GM19351 (cell line): ENCODE data around the gene C11orf87.

Experiments used
- ATAC-seq: cut with Tn5 transposase; IDR thresholded peaks from one replicate; pipeline ENCODE4 v1.9.1; 2021; ENCODE audit warnings: mild to moderate bottlenecking, moderate library complexity; ENCODE audit not compliant: unreplicated experiment

Gene C11orf87

DNA sequence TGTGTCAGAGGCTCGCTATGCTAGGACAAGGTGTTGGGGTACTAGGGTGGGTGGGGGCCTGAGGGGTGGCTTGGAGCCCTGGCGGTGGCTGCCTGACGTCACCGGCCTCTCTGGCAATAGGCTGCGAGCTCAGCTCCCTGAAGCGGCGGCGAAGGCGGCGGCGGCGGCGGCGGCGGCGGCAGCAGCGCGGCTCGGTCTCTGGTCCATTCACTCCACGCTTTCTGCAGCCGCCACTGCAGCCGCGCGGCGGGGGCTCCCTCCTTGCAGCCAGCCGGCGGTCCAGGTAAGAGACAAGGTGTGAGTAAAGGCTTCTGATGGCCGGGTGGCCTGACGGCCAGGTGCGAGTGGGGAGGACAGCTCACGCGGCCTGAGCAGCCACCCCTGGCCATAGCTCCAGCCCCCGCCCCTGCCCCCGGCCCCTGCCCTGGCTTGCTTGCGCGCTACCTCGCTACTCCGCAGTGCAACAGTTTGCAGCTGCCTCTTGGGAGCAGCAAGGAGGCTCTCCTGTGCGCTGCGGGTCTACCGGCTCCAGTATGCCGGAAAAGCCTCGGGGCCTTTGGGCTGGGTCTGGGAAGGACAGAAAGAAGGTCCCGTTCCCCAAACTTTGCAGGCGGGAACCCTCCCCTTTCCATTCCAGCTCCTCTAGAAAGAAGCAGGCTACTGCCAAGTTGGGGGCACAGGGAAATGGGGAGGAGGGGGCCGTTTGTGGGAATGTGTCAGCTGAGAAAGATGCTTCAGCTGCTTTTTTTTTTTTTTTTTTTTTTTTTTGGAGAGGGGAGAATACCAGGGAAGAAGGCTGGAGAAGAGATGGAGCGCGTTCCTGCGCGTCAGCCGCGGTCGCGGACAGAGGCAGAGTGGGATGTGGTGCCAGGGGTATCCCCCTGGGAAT lies at the start of gene C11orf87:
Gene C11orf87 (plus strand): TSS at position 210 of the 889 bp plus-strand sequence. CDS start 1,444 bp downstream, outside the sequence.
- ATAC-seq, result no peak

DNA sequence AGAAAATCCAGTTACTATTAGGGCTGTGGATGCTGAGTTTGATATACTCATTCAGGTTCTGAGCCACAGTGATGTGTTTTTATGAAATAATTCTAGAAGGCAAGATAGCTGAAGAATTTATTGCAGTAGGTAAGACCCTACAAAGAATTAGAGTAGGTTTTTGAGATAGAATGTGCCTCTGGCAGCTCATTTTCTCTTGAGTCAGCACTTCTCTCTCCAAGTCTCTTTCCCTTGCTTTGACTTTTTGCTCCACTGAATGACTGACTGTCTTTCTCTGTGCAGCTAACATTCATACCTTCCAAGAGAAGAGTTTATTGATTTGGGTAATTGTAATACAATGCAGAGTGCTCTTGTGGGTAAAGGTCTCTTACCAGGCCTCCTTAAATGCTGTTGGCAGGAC lies 48.0 kb upstream of the C11orf87 start:
- ATAC-seq, result no peak

DNA sequence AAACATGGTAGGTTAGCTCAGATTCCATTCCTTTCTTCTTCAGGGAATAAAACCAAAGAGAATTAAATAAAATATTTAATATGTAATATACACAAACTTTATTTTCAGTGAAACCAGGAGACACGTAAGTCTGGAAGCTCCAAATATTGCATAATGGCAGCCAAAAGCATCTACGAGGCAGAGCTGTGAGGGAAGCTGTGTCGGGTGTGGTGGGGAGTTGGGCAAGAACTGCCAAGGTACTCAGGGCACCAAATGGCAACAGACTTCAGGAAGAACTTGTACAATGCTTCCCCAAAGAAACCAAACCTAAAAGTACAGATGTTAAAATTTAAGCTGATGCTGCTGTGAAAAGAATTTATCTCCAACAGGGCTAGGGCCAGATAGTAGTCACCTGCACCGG lies 47.5 kb upstream of the C11orf87 start:
- ATAC-seq, result no peak

DNA sequence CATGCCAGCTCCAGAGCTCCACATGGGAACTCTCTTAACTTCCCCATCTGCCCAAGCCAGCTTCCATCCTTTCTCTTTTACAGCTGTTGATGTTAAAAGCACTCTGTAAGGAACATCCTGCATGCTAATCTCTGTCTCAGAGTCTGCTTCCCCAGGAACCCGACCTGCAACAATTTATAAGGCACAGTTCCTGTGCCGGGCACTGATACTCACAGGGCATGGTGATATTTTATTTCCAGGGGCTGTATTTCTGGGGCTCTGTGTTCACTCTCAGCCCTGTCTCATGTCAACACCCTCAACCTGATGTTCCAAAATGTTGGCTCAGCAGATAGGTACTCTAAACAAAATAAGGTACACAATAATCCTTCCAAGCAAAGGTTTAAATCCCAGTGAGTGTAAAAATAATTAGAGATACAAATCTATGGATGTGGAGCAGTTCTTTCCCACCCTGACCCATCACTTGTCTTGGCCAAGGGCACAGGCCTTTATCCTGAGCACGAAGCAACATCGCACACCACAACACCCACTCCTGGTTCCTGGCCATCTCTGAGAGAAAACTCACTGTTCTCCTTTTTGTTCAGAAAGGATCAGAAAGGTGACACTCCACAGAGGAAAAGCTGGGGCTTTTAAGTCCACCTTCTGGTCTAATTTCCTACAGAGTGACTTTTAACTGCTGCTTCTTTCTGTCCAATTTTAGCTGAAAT lies 44.8 kb upstream of the C11orf87 start:
- ATAC-seq, result no peak

DNA sequence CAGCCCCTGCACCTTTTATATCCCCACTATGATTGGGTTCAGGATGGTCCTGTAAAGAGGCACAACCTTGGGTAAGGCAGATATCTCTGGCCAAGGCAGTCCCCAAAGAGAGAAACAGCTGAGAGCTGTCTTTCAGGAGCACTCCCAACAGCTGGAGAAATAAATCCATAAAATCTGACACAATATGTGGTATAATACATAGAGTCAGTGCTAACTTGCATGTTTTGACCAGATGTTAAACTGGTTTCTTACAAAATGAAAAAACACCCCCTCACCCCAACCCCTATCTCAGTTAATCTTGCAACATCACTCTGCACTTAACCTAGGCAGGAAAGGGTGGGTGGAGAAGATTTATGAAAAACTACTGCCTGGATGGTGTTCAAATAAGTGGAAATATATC lies 44.0 kb upstream of the C11orf87 start:
- no peak for ATAC-seq

DNA sequence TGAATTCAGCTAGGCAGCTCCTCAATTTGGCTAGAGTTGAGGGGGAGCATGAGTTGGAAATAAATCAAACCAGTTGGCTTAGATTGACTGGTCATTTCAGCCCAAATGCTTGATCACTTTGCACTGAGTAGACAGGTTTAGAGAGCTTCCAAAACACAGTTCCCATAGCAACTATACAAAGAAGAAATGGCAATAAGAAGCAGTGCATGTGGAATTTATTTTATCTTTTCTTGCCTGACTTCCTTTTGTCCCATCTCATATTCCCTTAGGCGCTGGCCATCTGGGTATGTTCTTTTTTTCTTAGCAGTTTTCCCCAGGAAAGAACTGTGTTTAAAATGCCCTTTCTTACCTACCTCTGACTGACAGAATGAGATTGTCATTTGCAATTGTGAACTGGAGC lies 38.7 kb upstream of the C11orf87 start:
- ATAC-seq, result no peak

DNA sequence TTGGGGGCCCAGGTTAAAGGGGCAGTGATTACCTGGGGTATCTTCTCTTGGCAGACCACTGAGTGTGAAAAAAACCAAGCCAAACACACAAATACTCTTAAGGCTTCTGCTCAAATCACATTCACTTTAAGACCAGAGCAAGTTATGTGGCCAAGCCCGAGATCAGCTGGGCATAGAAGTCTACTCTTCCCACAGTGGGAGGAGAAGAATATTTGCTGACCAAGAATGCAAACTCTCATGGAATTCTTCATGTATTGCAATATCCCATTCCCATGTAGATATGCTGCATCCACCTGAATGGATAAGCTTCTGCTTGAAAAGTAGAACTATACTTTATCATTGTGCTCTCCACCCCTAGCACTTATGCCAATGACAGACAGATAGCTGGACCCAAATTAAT lies 37.1 kb upstream of the C11orf87 start:
- ATAC-seq, result no peak

DNA sequence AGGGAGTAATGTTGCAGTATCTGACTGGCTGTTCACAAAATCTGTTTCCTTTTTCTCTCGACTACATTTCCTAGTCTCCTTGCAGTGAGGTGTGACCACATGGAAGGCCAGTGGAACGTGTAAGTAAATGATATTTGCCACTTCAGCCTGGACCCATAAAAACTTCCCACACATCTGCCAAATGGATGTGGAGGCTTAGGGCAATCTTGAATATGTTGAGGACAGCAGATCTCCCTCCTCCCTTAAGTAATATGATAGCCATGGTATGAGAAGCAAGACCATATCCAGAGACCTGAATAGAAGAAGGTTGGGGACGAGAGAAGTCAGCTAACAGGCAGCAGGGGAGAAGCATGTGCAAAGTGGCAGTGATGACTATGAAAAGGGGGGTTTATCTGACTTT lies 33.0 kb upstream of the C11orf87 start:
- ATAC-seq, result no peak

DNA sequence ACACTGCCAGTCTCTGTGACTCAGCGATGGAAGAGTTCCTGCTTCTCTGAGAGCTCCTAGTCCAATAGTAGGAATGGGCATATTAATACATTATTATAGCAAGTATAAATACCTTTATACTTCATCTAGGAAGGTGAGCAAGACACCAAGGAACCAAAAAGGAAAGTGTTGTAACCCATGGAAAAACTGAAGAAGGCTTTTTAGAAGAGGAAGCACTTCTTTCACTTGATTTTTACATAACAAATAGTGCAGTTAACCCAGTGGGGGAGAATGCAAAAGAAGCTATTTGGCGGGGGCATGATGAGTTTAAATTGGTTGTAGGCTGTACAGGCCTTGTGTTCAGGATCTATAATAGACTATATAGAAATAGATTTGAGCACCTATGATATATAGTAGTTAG lies 31.2 kb upstream of the C11orf87 start:
- ATAC-seq, result no peak

DNA sequence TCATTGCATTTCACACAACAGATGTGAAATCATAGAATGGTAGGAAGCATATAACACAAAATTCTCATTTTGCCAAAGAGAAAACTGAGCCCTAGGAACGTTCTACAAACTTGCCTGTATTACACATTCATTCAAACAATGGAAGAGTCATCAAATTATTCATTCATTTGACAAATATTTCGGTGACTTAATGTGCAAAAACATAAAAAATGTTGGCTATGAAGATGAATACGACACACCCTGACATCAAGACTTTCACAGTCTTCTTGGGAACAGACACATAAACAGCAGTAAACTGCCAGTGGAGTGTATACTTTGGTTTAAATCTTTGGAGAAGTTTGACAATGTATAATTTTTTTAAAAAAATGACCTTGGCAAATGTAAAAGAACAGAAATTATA lies 20.4 kb upstream of the C11orf87 start:
- ATAC-seq, result no peak

DNA sequence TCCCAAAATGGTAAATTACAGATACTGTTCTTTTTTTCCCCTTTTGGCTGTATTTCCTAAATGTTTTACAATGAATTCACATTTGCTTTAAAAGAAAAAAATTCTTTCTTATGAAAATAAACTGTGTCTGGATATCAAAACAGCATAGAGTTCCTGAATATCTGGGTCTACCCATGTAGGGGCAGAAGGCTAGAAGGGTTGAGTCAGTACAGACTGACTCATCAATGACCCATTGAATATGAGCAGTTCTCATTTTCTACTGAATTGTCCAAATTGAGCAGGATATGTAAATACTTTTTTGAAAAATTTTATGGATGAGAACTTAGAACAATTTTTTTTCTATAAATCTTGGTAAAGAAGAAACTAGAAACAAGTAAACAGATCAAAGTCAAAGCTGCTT lies 16.3 kb upstream of the C11orf87 start:
- no peak for ATAC-seq

DNA sequence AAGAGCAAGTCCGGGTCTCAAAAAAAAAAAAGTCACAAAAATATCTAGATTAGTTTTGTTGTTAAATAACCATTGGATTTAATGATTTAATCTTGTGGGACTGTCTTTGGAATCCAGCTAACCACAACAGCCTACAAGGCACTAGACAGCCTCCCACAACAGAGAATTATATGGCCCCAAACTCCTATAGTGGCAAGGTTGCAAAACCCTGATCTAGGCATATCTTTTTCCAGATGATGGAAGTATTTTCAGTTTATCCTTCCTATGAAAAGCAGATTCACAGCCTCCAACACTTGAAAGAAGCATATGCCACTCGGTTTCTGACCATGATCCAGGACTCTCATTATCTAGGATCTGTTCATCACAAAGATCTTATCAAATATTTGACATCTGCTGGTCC lies 5.4 kb upstream of the C11orf87 start:
- no peak for ATAC-seq

DNA sequence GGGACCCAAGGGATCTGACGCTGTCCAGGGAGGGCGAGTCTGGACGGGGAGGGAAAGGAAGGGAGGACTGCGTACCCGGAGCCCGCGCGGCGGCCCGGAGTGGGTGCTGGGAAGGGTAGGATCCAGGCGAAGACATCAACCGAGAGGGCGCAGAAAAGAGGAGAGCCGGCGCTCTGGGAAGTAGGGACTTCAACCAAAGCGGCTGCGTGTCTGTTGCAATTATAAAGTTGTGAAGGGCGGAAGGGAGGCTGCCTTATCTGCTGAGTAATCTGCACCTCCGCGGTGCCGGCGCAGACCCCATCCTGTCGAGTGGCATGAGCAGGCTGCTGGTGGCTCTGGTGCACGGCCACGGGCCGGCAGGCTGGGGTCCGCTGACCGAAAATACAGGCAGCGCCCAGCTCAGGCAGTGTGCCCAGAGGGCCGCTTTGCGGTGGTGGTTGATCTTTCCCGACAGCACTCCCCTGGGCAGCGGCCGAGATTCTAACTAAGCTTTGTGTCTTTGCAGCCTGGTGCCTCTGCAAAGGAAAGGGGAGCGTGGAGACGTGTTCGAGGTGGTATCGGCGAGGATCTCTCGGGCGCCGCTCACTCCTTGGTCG lies 978 bp downstream of the C11orf87 start:
- ATAC-seq, result no peak

DNA sequence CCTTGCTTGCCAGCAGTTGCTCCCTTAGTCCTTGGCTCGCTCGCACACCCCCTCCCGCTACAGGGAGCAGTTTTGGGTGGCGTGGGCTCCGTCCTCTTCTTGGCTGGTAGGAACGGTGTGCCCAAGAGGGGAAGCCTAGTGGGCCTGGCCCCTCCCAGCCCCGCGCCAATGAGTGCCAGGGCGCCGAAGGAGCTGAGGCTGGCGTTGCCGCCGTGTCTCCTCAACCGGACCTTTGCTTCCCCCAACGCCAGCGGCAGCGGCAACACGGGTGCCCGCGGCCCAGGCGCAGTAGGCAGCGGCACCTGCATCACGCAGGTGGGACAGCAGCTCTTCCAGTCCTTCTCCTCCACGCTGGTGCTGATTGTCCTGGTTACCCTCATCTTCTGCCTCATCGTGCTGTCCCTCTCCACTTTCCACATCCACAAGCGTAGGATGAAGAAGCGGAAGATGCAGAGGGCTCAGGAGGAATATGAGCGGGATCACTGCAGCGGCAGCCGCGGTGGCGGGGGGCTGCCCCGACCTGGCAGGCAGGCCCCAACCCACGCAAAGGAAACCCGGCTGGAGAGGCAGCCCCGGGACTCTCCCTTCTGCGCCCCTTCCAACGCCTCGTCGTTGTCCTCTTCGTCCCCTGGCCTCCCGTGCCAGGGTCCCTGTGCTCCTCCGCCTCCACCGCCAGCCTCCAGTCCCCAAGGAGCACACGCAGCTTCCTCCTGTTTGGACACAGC lies 1.6 kb downstream of the C11orf87 start:
- no peak for ATAC-seq

DNA sequence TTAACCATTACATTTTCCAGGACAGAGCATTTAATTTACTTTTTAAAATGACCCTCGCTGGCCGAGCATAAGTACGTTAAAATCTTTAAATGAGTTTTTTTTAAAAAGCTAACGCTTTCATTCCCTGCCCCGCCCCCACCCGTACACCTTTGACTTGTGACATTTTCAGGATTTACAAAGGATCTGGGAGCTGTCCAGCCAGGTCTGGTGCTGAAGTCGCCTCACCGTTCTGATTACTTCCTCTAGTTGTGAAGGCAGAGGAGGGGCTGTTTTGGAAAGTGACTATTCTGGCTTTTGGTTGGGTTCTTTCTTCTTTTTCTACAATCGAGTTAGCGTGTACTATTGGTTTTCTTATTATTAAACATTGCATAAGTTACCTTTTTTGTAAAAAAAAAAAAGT lies 2.9 kb downstream of the C11orf87 start:
- ATAC-seq, result no peak

DNA sequence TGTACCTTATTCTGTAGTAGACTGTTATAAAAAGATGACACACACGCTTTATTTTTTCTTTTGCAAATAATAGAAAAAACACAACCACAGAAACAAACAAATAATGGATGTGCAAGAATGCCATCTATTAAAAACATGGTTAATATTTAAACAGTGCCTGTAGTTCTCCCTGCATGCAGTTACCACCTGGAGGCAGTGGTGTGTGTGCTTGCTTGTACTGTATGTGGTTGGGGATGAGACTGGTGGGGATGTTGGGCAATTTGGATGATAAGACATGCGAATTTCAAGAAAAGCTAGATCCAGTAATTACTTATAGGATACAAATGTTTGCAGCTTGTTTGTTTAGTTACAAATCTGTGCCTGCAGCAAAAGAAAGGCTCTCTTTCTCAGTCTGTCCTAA lies 3.6 kb downstream of the C11orf87 start:
- ATAC-seq, result no peak

DNA sequence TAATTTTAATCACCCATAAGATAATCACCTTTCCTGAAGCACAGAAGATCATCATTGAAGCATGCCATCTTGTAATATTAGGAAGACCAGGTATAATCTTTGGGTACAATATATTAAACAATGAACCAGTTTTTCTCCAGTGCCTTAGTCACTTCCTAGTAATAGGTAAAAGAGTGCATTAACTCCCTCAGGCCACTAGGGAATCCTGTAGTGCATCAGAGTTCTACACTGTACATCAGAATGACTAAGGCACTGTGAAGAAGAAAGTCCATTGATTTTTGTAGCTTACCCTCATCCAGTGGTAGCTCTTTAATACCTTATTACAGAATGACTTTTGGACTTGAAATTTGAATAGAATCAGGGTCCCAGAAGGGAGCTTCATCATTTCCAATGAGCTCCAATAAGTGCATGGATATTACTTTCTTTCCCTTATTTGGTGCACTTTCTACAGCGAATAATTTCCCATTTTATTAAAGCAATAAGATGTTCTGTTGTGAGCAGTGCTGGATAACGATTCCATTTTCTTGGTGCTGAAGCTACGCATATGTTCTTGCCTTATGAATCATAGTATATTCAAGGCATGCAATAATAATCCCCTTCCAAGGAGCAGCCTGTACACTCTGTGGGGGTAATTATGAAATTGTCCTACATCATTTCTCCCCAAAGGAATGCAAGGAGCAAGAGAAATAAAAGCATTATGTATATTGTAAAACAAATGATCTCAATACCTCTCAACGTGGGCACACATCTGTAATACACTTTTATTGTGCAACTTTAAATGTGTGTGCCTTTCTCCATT lies 4.7 kb downstream of the C11orf87 start:
- ATAC-seq, result peak; percentile 68

DNA sequence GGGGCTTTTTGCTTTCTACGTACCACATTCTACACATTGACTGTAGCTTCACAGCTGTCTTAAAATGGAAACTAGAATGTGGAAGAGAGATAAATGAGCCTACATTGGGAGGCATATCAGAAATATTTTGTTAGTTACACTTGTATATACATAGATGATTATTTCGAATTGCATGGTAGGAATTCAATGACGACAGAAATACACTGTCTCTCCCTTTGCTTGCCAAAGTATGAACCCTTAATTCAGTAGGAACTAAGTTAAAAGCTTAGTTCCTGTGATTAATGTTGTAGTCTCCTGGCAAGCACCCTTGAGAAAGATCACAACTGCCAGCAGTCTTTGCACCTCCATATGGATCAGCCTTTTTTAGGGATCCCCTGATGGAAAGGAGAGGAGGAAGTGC lies 10.1 kb downstream of the C11orf87 start:
- ATAC-seq, result no peak

DNA sequence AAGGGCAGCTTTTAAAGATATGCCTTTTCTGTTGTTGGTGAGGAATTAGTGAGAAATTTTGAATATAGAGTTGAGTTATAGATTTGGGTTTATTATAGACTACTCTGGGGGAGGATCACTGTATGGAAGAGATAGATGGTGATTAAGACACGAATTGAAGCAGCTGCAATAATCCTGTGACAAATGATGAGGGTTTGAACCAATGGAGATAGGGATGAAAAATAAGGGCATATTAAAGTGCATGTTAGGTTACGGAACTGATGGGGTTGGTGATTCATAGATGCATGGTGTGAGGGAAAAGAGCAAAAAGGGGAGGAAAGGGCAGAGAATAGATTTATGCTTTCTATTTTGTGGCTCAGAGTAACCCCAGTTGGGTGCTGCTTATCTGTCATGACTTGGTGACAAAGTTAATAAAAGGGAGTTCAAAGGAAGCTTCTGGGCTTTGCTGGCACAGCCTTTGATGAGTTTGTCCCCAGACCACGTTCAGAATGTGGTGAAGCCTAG lies 11.8 kb downstream of the C11orf87 start:
- no peak for ATAC-seq

DNA sequence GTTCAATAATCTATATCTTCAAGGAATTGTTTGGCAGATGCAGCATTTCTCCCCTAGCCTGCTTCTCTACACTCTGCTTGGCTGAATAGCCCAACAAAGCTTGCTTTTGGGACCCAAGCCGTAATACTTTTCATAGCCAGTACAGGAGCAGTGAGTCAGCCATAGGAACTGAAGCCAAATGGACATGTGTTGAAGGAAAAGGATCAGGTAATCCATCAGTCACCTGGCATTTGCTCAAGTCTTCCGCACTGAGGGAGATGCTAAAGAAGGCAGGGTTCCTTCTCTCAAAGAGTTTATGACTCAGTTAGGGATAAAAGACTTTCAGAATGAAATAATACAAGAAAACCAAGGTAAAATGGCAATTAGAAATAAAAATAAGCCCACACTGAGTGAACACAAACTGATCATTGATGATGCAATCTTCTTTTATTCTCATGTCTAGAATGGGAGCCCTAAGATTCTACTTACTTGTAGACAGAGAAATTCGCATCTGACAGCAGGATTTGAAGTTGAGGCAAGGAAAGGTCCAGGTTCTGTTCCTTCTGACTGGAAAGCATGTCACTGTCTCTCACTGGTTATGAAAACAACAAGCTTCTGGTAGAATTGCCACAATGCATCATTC lies 13.2 kb downstream of the C11orf87 start:
- no peak for ATAC-seq
